HG02938 (cell line): ENCODE data around the gene TM4SF18.
A peak's percentile ranks its signal among the peaks of the same experiment; 100 is the strongest.
"Not testable (repeated sequence)": the region's sequence is repeated elsewhere in the genome, so short reads cannot be mapped to it uniquely, and the experiment has no call there.

ENCODE experiments used
- ATAC-seq: cut with Tn5 transposase; IDR thresholded peaks from one replicate; pipeline ENCODE4 v1.9.1; 2021; ENCODE audit warnings: mild to moderate bottlenecking, moderate library complexity; ENCODE audit not compliant: unreplicated experiment

Gene TM4SF18

GRCh38 chr3:149333176-149333859 lies at the start of gene TM4SF18:
TSS of gene TM4SF18 (minus strand) at chr3:149333636. CDS start at chr3:149333382, 254 bp downstream.
- no peak for ATAC-seq

GRCh38 chr3:149382518-149382917 lies 49.1 kb upstream of the TM4SF18 start:
- no peak for ATAC-seq

- peak; percentile 70 for ATAC-seq
Observed at GRCh38 chr3:149382101-149382467, 48.6 kb upstream of the TM4SF18 start.

- no peak for ATAC-seq
Observed at GRCh38 chr3:149381173-149382100, 48.0 kb upstream of the TM4SF18 start.

- not testable (repeated sequence) for ATAC-seq
Observed at GRCh38 chr3:149380220-149380619, 46.8 kb upstream of the TM4SF18 start.

- no peak for ATAC-seq
Observed at GRCh38 chr3:149378478-149379309, 45.3 kb upstream of the TM4SF18 start.

- ATAC-seq: no peak
Observed at GRCh38 chr3:149377408-149378364, 44.2 kb upstream of the TM4SF18 start, which contains the start of gene TM4SF1. TSS of gene TM4SF1 (minus strand) at chr3:149377649. CDS start at chr3:149377547, 102 bp downstream.

GRCh38 chr3:149376718-149377407 lies 43.4 kb upstream of the TM4SF18 start:
- no peak for ATAC-seq

GRCh38 chr3:149375501-149376196 lies 42.2 kb upstream of the TM4SF18 start:
- ATAC-seq: no peak

- ATAC-seq: no peak
Observed at GRCh38 chr3:149374793-149375500, 41.5 kb upstream of the TM4SF18 start.

- ATAC-seq: no peak
Observed at GRCh38 chr3:149374391-149374790, 41.0 kb upstream of the TM4SF18 start.

GRCh38 chr3:149373235-149374125 lies 40.0 kb upstream of the TM4SF18 start:
- ATAC-seq: no peak

GRCh38 chr3:149371723-149372114 lies 38.3 kb upstream of the TM4SF18 start:
- no peak for ATAC-seq

GRCh38 chr3:149371001-149371722 lies 37.7 kb upstream of the TM4SF18 start:
- no peak for ATAC-seq

GRCh38 chr3:149369991-149370866 lies 36.8 kb upstream of the TM4SF18 start:
- no peak for ATAC-seq
